Fibroblast of lung (primary cell): ENCODE data around the gene WFDC10B. TPM values are rescaled to one million over a fixed set of nuclear protein-coding genes. Genes with fewer than 3 reads are reported as not detected.

Experiments used
- DNase-seq, 2 donors: peaks; one replicate each; pipeline versions ENCODE4 v3.0.0 to v3.0.0-alpha.2; 2010; ENCODE audit warnings: low read depth in 2 of 2
- H2AFZ ChIP-seq: 2 replicates; pipeline ENCODE4 v1.5.1; 2012; ENCODE audit warnings: low read length, control low read depth, inconsistent platforms
- H3K27ac ChIP-seq: 2 replicates; pipeline ENCODE4 v1.5.1; 2011; ENCODE audit warnings: low read length, control low read depth; ENCODE audit not compliant: insufficient read depth
- H3K27me3 ChIP-seq: 2 replicates; pipeline ENCODE4 v1.5.1; 2011; ENCODE audit warnings: mild to moderate bottlenecking, low read length; ENCODE audit not compliant: control insufficient read depth, insufficient read depth
- H3K36me3 ChIP-seq: 2 replicates; pipeline ENCODE4 v1.5.1; 2011; ENCODE audit warnings: low read length; ENCODE audit not compliant: control insufficient read depth, insufficient read depth
- H3K4me1 ChIP-seq: 2 replicates; pipeline ENCODE4 v1.5.1; 2011; ENCODE audit warnings: low read length; ENCODE audit not compliant: control insufficient read depth, insufficient read depth; ENCODE audit errors: extremely low read depth
- H3K4me2 ChIP-seq: 2 replicates; pipeline ENCODE4 v1.5.1; 2011; ENCODE audit warnings: low read length, control low read depth; ENCODE audit not compliant: insufficient read depth; ENCODE audit errors: extremely low read depth
- H3K4me3 ChIP-seq, 4 experiments: fragments of 200-600 bp in 1 of 4; sonication (generic) in 1 of 4; replicated peaks in 1 of 4; 2 replicates each; pipeline ENCODE4 v1.5.1; 2011 to 2016; ENCODE audit warnings: low read length in 4 of 4, low read depth in 3 of 4, mild to moderate bottlenecking in 3 of 4, control low read depth in 2 of 4, inconsistent platforms in 1 of 4, mixed read lengths in 1 of 4; ENCODE audit not compliant: insufficient read depth in 1 of 4; ENCODE audit errors: control extremely low read depth in 1 of 4
- H3K79me2 ChIP-seq: 2 replicates; pipeline ENCODE4 v1.5.1; 2012; ENCODE audit warnings: mild to moderate bottlenecking, low read length, inconsistent platforms; ENCODE audit not compliant: control insufficient read depth, insufficient read depth
- H3K9ac ChIP-seq: 2 replicates; pipeline ENCODE4 v1.5.1; 2011; ENCODE audit warnings: mild to moderate bottlenecking, low read length, control low read depth; ENCODE audit not compliant: insufficient read depth
- H3K9me3 ChIP-seq: 2 replicates; pipeline ENCODE4 v1.5.1; 2012; ENCODE audit warnings: low read depth, low read length; ENCODE audit not compliant: control insufficient read depth, insufficient read depth
- H4K20me1 ChIP-seq: 2 replicates; pipeline ENCODE4 v1.5.1; 2011; ENCODE audit warnings: low read length; ENCODE audit not compliant: control insufficient read depth, insufficient read depth; ENCODE audit errors: extremely low read depth
- CTCF ChIP-seq, 2 donors: IDR thresholded peaks in 1 of 2; conservative IDR thresholded peaks in 1 of 2; 1 replicate in 1 of 2; 2 replicates in 1 of 2; pipeline ENCODE4 v1.5.1; 2011 to 2012; ENCODE audit warnings: low read length in 2 of 2, control low read depth in 1 of 2, inconsistent platforms in 1 of 2, low read depth in 1 of 2, mild to moderate bottlenecking in 1 of 2
- EZH2 ChIP-seq: IDR thresholded peaks from 2 replicates; pipeline ENCODE4 v1.5.1; 2012; ENCODE audit warnings: low read length, control low read depth, mild to moderate bottlenecking; ENCODE audit errors: missing control alignments
- polyA plus RNA-seq, 2 donors: library from polyadenylated mRNA; depleted of rRNA in 1 of 2; stranded (reverse) in 1 of 2; unstranded in 1 of 2; fragments of >200 nt; gene quantifications; 2 replicates each; pipeline ENCODE4 v1.2.1, GENCODE V29; 2011 to 2012; ENCODE audit warnings: missing spikeins in 1 of 2
- total RNA-seq: library from RNA; depleted of rRNA; stranded (reverse); fragments of >200 nt; gene quantifications from 2 replicates; pipeline ENCODE4 v1.2.1, GENCODE V29; 2014

The WFDC10B gene
- total and polyA plus RNA-seq, 2 donors (not counting 1 experiment from before 2014, with no cell fraction given), result 0.22 TPM; not detected in 1

DNA sequence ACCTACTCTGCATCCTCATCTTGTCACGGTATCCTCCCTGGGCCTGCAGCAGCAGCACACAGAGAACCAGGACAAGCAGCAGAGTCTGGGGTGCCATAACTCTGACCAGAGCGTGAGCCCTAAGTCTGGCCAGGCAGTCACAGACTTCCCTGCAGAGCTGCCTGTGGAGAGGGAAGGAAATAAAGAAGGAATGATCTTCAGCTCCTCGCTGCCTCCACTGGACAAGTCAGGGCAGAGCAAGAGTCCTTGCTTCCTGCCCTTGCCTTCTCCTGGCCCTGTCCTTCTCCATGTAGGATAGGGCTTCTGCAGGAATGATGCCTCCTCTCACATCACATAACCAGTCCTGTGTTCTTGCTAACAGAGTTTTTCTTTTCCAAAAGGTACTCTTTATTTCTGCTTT is 18.9 kb downstream of the WFDC10B start:
- TF ChIP-seq CTCF (conservative IDR thresholded peaks at IDR 0.05 in 1 of 2, IDR thresholded peaks at IDR 0.05 in 1 of 2; ENCODE audit: low read depth in 1 of 2, low read length in 2 of 2) (peak in 1 of 2 donors; percentile 4), EZH2 (no peak)
- H4K20me1 ChIP-seq, result no peaks in the 10 kb centered on the region
- no peak overlapping the region for H3K9ac ChIP-seq
- H3K27ac ChIP-seq, result no peak overlapping the region
- H3K4me3 ChIP-seq, result no peak overlapping the region
- H3K27me3 ChIP-seq, result no peaks in the 10 kb centered on the region
- H3K4me2 ChIP-seq, result no peak overlapping the region
- no peaks in the 10 kb centered on the region for H3K36me3 ChIP-seq
- no peaks in the 10 kb centered on the region for H3K4me1 ChIP-seq
- H2AFZ ChIP-seq, result no peak overlapping the region
- H3K9me3 ChIP-seq, result no peaks in the 10 kb centered on the region
- no peak for DNase-seq
- H3K79me2 ChIP-seq, result no peaks in the 10 kb centered on the region

DNA sequence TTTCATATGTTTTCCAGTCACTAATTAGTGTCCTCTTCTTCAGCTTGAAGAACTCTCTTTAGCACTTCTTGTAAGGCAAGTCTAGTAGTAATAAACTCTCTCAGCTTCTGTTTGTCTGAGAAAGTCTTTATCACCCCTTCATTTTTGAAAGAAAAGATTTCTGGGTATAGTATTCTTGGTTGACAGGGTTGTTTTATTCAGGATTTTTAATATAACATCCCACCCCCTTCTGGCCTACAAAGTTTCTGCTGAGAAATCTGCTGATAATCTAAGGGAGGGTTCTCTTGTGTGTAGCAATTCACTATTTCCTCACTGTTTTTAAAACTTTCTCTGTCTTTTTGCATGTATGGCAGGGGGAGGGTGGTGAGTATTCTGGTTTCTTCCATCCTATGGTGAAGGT is 25.2 kb downstream of the WFDC10B start:
- no peak for TF ChIP-seq CTCF (conservative IDR thresholded peaks at IDR 0.05 in 1 of 2, IDR thresholded peaks at IDR 0.05 in 1 of 2; ENCODE audit: low read depth in 1 of 2, low read length in 2 of 2)
- no peak for TF ChIP-seq EZH2
- Histone ChIP-seq H3K36me3 (no peaks in the 10 kb centered on the region), H3K4me1 (no peaks in the 10 kb centered on the region), H2AFZ (no peak overlapping the region), H4K20me1 (no peaks in the 10 kb centered on the region), H3K9me3 (no peaks in the 10 kb centered on the region), H3K4me2 (no peak overlapping the region), H3K4me3 (no peak overlapping the region), H3K9ac (no peak overlapping the region), H3K27me3 (no peaks in the 10 kb centered on the region), H3K27ac (no peak overlapping the region), H3K79me2 (no peaks in the 10 kb centered on the region)
- no peak for DNase-seq

GRCh38 chr20:45672765-45673164 is 32.1 kb downstream of the WFDC10B start:
- H2AFZ ChIP-seq, result no peak overlapping the region
- H3K4me1 ChIP-seq, result no peaks in the 10 kb centered on the region
- H3K4me2 ChIP-seq, result no peak overlapping the region
- H3K9ac ChIP-seq, result no peak overlapping the region
- TF ChIP-seq EZH2, result no peak
- TF ChIP-seq CTCF (conservative IDR thresholded peaks at IDR 0.05 in 1 of 2, IDR thresholded peaks at IDR 0.05 in 1 of 2; ENCODE audit: low read depth in 1 of 2, low read length in 2 of 2), result no peak
- DNase-seq, result no peak
- no peaks in the 10 kb centered on the region for H3K27me3 ChIP-seq
- no peaks in the 10 kb centered on the region for H3K36me3 ChIP-seq
- no peak overlapping the region for H3K27ac ChIP-seq
- no peaks in the 10 kb centered on the region for H4K20me1 ChIP-seq
- H3K4me3 ChIP-seq, result no peak overlapping the region
- H3K79me2 ChIP-seq, result no peaks in the 10 kb centered on the region
- H3K9me3 ChIP-seq, result no peaks in the 10 kb centered on the region
